Activated naive CD4-positive, alpha-beta T cell treated with anti-CD3 and anti-CD28 coated beads for 36 hours (primary cell): ENCODE results near the gene TMC8. TPM values are rescaled to one million over a fixed set of nuclear protein-coding genes. Genes with fewer than 3 reads are reported as not detected.
A peak's percentile ranks its signal among the peaks of the same experiment; 100 is the strongest.

Experiments
- CTCF ChIA-PET: fragments of 350-600 bp; sonication (Branson Sonifier 250); formaldehyde crosslinking; loops from one replicate; lab custom pipeline; 2021; ENCODE audit warnings: antibody characterized with exemption; lab: Charles Lee
- DNase-seq: peaks from one replicate; pipeline ENCODE4 v3.0.0-alpha.2; 2020
- H3K27ac Mint-ChIP-seq: one replicate; pipeline ENCODE4 v1.8.0; 2021; ENCODE audit warnings: mild to moderate bottlenecking, mixed read lengths
- H3K27me3 Mint-ChIP-seq: one replicate; pipeline ENCODE4 v1.8.0; 2021; ENCODE audit warnings: low read depth, mixed read lengths
- H3K36me3 Mint-ChIP-seq: one replicate; pipeline ENCODE4 v1.8.0; 2021; ENCODE audit warnings: low read depth, mixed read lengths
- H3K4me1 Mint-ChIP-seq: one replicate; pipeline ENCODE4 v1.8.0; 2021; ENCODE audit warnings: low read depth, mixed read lengths
- H3K4me3 Mint-ChIP-seq: one replicate; pipeline ENCODE4 v1.8.0; 2021; ENCODE audit warnings: mild to moderate bottlenecking, moderate library complexity, mixed read lengths
- H3K9me3 Mint-ChIP-seq: one replicate; pipeline ENCODE4 v1.8.0; 2021; ENCODE audit warnings: mixed read lengths
- intact Hi-C: fragments of 100-400 bp; cut with micrococcal nuclease; formaldehyde crosslinking; loops from one replicate; pipeline ENCODE4 v1.15.1; 2023
- total RNA-seq, 2 experiments: library from RNA; stranded (reverse); gene quantifications; one replicate each; pipeline ENCODE4 v1.2.3, GENCODE V29; 2021

The TMC8 gene
- total RNA-seq, 2 experiments from 2014 or later: 105 to 110 TPM

DNA sequence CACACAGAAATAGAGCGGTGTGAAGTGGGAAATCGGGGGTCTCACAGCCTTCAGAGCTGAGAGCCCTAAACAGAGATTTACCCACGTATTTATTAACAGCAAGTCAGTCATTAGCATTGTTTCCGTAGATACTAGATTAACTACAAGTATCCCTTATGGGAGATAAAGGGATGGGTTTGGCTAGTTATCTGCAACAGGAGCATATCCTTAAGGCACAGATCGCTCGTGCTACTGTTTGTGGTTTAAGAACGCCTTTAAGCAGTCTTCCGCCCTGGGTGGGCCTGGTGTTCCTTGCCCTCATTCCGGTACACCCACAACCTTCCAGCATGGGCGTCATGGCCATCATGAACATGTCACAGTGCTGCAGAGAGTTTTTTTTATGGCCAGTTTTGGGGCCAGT, 29.0 kb upstream of the TMC8 start:
- Mint-ChIP-seq H3K36me3 (peaks cover 24% of the 10 kb centered on the region), H3K4me3 (no peak overlapping the region), H3K4me1 (no peaks in the 10 kb centered on the region), H3K9me3 (peaks cover 2% of the 10 kb centered on the region), H3K27ac (no peak overlapping the region), H3K27me3 (no peaks in the 10 kb centered on the region)
- CTCF ChIA-PET: no interaction called here
- DNase-seq: no peak
- intact Hi-C loops: no loop called here

DNA sequence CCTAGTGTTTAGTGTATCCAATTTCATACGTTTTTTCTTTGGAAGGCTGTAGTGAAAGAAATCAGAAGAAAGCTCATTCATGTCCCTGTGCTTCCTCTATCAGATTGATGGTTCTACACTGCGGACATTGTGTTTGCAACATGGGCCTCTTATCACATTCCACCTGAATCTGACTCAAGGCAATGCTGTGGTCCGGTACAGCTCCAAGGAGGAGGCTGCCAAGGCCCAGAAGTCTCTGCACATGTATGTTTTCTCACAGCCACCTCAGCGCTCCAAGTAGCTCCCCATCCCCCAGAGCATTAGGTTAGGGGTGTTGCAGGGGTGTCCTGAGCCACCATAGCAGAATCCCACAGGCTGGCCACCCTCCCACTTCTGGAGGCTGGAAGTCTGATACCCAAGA, 27.3 kb upstream of the TMC8 start:
- H3K27me3 Mint-ChIP-seq: no peaks in the 10 kb centered on the region
- intact Hi-C loops: no loop called here
- CTCF ChIA-PET: interaction anchor here (0.9 kb wide), 1 partner anchor 31 kb away, joined by 3 read pairs; no protein-coding TSS in a partner anchor

DNA sequence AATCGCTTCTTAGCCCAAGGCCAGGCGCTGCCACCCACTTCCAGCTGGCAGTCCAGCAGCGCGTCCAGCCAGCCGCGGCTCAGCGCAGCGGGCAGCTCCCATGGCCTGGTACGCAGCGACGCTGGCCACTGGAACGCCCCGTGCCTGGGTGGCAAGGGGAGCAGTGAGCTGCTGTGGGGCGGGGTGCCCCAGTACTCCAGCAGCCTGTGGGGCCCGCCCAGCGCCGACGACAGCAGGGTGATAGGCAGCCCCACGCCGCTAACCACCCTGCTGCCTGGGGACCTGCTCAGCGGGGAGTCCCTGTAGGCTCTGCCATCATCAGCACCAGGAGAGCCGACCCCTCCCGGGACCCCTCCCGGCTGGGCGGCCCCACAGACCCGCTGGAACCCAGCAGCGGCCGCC, 26.0 kb upstream of the TMC8 start:
- Mint-ChIP-seq H3K27me3 (no peaks in the 10 kb centered on the region), H3K4me1 (peaks cover 17% of the 10 kb centered on the region), H3K4me3 (no peak overlapping the region), H3K27ac (no peak overlapping the region), H3K36me3 (peaks cover 19% of the 10 kb centered on the region), H3K9me3 (no peaks in the 10 kb centered on the region)
- CTCF ChIA-PET: no interaction called here
- intact Hi-C loops: no loop called here
- DNase-seq: no peak

More for the DNA sequence above, 27.3 kb upstream of the TMC8 start:
- Mint-ChIP-seq H3K4me3 (no peak overlapping the region), H3K27ac (no peak overlapping the region), H3K36me3 (peaks cover 26% of the 10 kb centered on the region), H3K4me1 (peaks cover 15% of the 10 kb centered on the region), H3K9me3 (peaks cover 2% of the 10 kb centered on the region)
- no peak for DNase-seq

DNA sequence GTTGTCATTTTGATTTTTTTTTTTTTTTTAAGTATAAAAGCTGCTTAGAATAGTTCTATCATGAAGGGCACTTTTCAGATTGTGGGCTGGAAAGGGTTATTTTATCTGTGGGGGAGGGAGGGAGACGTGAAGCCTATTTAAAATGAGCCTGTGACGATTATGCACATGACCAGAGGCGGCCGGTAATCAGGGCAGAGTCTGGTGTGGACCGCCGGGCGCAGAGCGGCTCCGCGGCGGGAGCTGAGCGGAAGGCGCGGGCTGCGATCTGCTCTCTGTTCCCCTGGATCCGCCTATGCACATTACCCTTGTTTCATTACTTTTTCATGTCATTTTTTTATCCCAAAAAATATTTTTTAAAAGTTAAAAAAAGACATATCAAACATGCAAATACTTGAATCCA, 25.5 kb upstream of the TMC8 start:
- Mint-ChIP-seq H3K36me3 (peaks cover 14% of the 10 kb centered on the region), H3K27ac (no peak overlapping the region), H3K9me3 (no peaks in the 10 kb centered on the region), H3K27me3 (no peaks in the 10 kb centered on the region), H3K4me3 (no peak overlapping the region), H3K4me1 (peaks cover 19% of the 10 kb centered on the region)
- CTCF ChIA-PET: no interaction called here
- intact Hi-C loops: no loop called here
- no peak for DNase-seq

DNA sequence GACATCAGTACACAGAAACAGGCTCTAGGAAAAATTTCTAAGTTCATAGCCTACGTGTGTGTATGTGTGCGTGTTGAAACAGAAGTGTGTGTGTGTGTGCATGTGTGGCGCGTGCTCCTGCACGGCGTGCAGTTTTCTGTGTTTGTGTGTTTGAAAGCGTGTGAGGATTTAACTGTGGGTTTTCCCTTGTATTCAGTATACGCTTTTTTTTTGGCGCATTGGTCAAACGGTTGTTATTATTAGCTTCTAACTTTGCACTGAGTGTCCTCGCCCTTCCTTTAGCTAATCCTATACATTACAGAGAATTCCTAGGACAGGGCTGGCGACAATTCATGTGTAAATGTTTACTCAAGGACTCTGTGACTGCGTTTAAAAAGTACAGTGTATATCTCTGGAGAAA, 25.0 kb upstream of the TMC8 start:
- H3K4me1 Mint-ChIP-seq: peaks cover 20% of the 10 kb centered on the region
- DNase-seq: no peak
- peaks cover 15% of the 10 kb centered on the region for H3K36me3 Mint-ChIP-seq
- intact Hi-C loops: no loop called here
- no peaks in the 10 kb centered on the region for H3K27me3 Mint-ChIP-seq
- H3K27ac Mint-ChIP-seq: no peak overlapping the region
- CTCF ChIA-PET: interaction anchor here (0.6 kb wide), 1 partner anchor 87 kb away, joined by 3 read pairs; no protein-coding TSS in a partner anchor
- H3K9me3 Mint-ChIP-seq: no peaks in the 10 kb centered on the region
- no peak overlapping the region for H3K4me3 Mint-ChIP-seq

DNA sequence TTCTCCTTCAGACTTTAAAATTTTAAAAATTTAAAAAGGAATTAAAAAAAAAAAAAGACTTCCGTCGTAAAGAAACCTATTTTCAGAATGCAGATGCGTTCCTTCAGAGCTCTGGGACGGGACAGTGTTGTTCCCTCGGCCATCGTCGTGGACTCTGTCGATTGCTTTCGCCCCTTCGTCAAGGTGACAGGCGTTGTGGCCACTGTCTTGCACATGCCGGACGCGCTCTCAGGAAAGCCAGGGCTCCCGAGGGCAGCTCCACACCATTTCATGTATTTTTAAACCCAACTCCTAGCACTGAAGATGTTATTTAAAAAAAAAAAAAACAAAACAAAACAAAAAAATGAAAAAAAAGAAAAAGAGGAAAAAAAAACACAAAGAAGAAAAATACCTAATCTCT, 24.4 kb upstream of the TMC8 start:
- CTCF ChIA-PET: interaction anchor here (0.6 to 0.7 kb wide), 3 partner anchors 13 to 144 kb away, joined by 3 to 4 read pairs (median 3); no protein-coding TSS in a partner anchor
- no peak for DNase-seq
- Mint-ChIP-seq H3K4me1 (peaks cover 20% of the 10 kb centered on the region), H3K27ac (no peak overlapping the region), H3K9me3 (no peaks in the 10 kb centered on the region), H3K36me3 (peaks cover 13% of the 10 kb centered on the region), H3K4me3 (no peak overlapping the region), H3K27me3 (no peaks in the 10 kb centered on the region)
- intact Hi-C loops: no loop called here

DNA sequence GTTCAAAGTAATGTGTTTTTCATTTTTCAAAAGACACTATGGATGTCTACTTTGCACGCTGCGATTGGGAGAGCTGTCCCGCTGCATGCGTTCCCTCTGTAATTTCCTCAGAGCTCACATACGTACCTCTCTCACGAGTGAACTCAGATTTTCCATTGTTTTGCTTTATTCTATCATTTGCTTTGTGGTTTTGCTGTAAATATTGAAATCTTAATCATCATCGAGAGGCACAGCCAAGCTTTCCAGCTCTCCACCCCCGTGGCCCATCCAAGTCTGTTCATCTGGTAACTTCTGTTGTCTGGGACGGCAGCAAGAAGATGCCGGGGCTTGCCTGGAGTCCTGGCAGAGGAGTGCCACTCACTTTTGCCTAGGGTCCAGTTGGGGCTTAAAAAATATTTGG, 23.1 kb upstream of the TMC8 start:
- Mint-ChIP-seq H3K9me3 (no peaks in the 10 kb centered on the region), H3K27me3 (no peaks in the 10 kb centered on the region), H3K4me1 (peaks cover 20% of the 10 kb centered on the region), H3K36me3 (peaks cover 10% of the 10 kb centered on the region), H3K4me3 (no peak overlapping the region), H3K27ac (peak overlapping the region; percentile 51)
- CTCF ChIA-PET: interaction anchor here (0.7 to 10.2 kb wide), 3 partner anchors 22 to 67 kb away, joined by 3 to 100 read pairs (median 7); no protein-coding TSS in a partner anchor
- DNase-seq: peak; percentile 36
- intact Hi-C loops: no loop called here

DNA sequence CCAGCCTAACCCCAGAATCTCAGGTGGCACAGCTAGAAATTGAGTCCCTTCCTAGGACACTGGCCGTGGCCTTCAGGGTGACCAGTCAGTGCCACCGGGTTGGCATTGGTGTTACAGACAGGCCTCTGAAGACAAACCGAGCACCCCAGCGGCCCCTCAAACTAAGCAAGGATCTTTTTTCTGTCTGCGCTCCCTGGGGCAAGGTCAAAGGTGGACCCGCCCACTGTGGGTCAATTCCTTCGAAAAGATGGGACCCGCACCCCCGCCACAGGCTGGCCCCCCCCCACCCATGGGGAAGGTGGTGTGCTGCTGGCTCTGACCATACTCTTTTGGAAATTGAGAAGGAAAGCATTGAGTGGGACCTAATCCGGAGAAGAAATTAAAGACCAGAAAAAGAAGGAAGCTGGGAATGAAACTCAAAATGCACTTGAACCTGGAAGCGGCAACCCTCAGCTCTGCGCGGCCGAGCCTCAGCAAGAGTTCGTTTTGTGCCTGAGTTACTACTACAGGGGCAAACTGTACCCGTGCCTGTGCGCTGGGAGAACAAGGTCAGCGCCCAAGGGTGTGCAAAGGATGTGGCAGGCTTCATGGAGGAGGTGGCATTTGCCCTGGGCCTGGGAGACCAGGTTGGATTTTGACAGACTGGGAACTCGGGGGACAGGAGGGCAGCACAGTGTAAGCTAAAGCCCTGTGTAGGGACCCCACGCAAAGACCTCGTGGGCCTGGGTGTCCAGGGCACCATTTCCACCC, 22.4 kb upstream of the TMC8 start:
- CTCF ChIA-PET: interaction anchor here (1.1 to 10.2 kb wide), 4 partner anchors 12 to 29 kb away, joined by 3 to 100 read pairs (median 6); partner anchors contain the start of gene TMC8
- Mint-ChIP-seq H3K27ac (peak overlapping the region; percentile 51), H3K4me3 (no peak overlapping the region), H3K36me3 (peaks cover 12% of the 10 kb centered on the region), H3K9me3 (no peaks in the 10 kb centered on the region), H3K27me3 (no peaks in the 10 kb centered on the region), H3K4me1 (peaks cover 26% of the 10 kb centered on the region)
- intact Hi-C loops: no loop called here
- no peak for DNase-seq

DNA sequence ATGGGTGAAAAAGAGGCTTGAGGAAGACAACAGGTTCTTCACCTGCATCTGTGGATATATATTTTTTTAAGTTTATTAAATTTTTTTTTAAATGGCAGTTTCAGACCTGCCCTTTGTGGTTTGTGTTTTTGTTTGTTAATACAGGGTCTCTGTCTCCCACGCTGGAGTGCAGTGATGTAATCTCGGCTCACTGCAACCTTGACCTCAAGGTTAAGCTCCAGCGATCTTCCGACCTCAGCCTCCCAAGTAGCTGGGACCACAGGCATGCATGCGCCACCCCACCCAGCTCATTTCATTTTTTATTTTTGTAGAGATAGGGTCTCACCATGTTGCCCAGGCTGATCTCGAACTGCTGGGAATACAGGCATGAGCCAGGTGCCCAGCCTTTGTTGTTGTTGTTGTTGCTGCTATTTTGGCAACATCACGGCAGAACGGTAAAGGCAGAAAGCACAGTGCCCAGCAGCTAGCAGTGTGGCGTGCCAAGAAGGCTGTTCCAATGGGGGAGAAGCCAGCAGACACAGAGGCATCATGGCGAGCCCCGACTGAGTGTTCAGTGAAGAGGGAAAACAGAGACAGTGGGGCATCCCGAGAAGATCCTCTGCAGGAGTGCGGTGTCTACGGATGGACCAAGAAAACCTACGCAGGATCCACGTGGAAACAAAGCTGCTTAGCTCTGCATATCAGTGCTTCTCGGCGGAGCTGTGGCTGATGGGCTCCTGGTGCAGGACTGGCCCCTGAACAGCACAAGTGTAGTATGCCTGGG, 21.7 kb upstream of the TMC8 start:
- Mint-ChIP-seq H3K27me3 (no peaks in the 10 kb centered on the region), H3K9me3 (no peaks in the 10 kb centered on the region), H3K27ac (peak overlapping the region; percentile 41), H3K4me3 (no peak overlapping the region), H3K36me3 (peaks cover 11% of the 10 kb centered on the region), H3K4me1 (peaks cover 33% of the 10 kb centered on the region)
- CTCF ChIA-PET: interaction anchor here (0.9 to 10.2 kb wide), 5 partner anchors 12 to 107 kb away, joined by 3 to 100 read pairs (median 4); partner anchors contain the start of gene TMC8
- intact Hi-C loops: no loop called here
- no peak for DNase-seq

DNA sequence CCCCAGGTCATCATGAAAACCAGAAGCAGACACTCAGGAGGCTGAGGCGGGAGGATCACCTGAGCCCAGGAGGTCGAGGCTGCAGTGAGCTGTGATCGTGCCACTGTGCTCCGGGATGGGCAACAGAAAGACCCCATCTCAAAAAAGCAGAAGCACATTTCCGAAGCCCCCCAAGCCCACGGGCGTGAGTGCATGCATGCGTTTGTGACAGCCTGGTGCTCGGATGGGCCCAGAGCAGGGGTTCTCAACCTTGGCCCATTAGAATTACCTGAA, 21.1 kb upstream of the TMC8 start:
- CTCF ChIA-PET: interaction anchor here (0.9 to 10.2 kb wide), 4 partner anchors 21 to 107 kb away, joined by 3 to 100 read pairs (median 5); partner anchors contain the start of gene TMC8
- intact Hi-C loops: no loop called here
- Mint-ChIP-seq H3K27me3 (no peaks in the 10 kb centered on the region), H3K27ac (no peak overlapping the region), H3K9me3 (no peaks in the 10 kb centered on the region), H3K4me3 (no peak overlapping the region), H3K4me1 (peaks cover 38% of the 10 kb centered on the region), H3K36me3 (peaks cover 14% of the 10 kb centered on the region)
- DNase-seq: no peak

DNA sequence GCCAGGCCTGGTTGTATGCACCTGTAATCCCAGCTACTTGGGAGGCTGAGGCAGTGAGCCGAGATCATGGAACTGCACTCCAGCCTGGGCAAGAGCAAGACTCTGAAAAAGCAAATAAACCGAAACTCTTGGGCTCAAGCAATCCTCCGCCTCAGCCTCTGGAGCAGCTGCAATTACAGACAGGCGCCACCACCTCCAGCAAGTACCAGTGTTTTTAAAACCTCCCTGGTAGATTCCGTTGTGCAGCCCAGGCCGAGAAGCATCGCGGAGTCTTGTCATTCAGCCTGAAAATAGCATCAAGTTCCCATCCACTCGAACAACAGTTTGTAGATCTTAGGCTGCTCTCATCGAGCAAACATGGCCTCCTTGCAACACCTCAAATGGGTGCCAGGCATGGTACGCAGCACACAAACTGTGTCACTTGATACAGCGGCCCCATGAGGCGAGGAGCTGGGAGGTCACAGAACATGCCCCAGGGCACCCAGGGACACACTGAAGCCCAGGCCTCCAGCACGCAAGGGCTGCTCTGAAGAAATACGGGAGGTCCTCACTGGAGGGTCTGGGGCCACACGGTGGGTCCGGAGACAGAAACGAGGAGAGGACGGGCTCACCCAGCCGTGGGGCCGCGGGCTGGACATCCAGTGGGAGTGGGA, 20.1 kb upstream of the TMC8 start:
- DNase-seq: no peak
- no peaks in the 10 kb centered on the region for H3K9me3 Mint-ChIP-seq
- no peak overlapping the region for H3K27ac Mint-ChIP-seq
- no peaks in the 10 kb centered on the region for H3K27me3 Mint-ChIP-seq
- H3K4me3 Mint-ChIP-seq: no peak overlapping the region
- intact Hi-C loops: loop anchor here (5.0 kb wide), 1 partner anchor 88 kb away; no protein-coding TSS in a partner anchor
- H3K4me1 Mint-ChIP-seq: peaks cover 42% of the 10 kb centered on the region
- H3K36me3 Mint-ChIP-seq: peaks cover 14% of the 10 kb centered on the region
- CTCF ChIA-PET: interaction anchor here (1.9 to 10.2 kb wide), 2 partner anchors 26 kb away, joined by 4 to 100 read pairs; no protein-coding TSS in a partner anchor
